Measurements from ENCODE around the gene SPATA17.
"Not testable (repeated sequence)": the region's sequence is repeated elsewhere in the genome, so short reads cannot be mapped to it uniquely, and the experiment has no call there.

The SPATA17 gene

GRCh38 chr1:217630711-217631591 is at the start of gene SPATA17, which contains the start of gene GPATCH2:
SPATA17 (plus strand) TSS chr1:217631344; CDS start chr1:217631379, 35 bp downstream.
GPATCH2 (minus strand) TSS chr1:217631090; CDS start chr1:217630971, 119 bp downstream.
- DNase-seq = peak; percentile 71 to 75

GRCh38 chr1:217584286-217584811 is 46.8 kb upstream of the SPATA17 start:
- not testable (repeated sequence) for DNase-seq

- no peak for DNase-seq
Observed at GRCh38 chr1:217585577-217585976, 45.6 kb upstream of the SPATA17 start.

GRCh38 chr1:217586586-217586985 is 44.6 kb upstream of the SPATA17 start:
- no peak for DNase-seq

- no peak for DNase-seq
Observed at GRCh38 chr1:217590598-217590997, 40.5 kb upstream of the SPATA17 start.

- no peak for DNase-seq
Observed at GRCh38 chr1:217599154-217599553, 32.0 kb upstream of the SPATA17 start.

- no peak for DNase-seq
Observed at GRCh38 chr1:217602380-217602779, 28.8 kb upstream of the SPATA17 start.

- DNase-seq = no peak
Observed at GRCh38 chr1:217605390-217605789, 25.8 kb upstream of the SPATA17 start.

GRCh38 chr1:217614200-217614712 is 16.9 kb upstream of the SPATA17 start:
- DNase-seq = no peak

- DNase-seq = no peak
Observed at GRCh38 chr1:217617126-217617525, 14.0 kb upstream of the SPATA17 start.

- no peak for DNase-seq
Observed at GRCh38 chr1:217620814-217621213, 10.3 kb upstream of the SPATA17 start.

- DNase-seq = no peak
Observed at GRCh38 chr1:217622042-217622441, 9.1 kb upstream of the SPATA17 start.

GRCh38 chr1:217626321-217626720 is 4.8 kb upstream of the SPATA17 start:
- DNase-seq = no peak

GRCh38 chr1:217627431-217627830 is 3.7 kb upstream of the SPATA17 start:
- DNase-seq = no peak

- DNase-seq = no peak
Observed at GRCh38 chr1:217642455-217642854, 11.3 kb downstream of the SPATA17 start.

GRCh38 chr1:217647791-217648190 is 16.6 kb downstream of the SPATA17 start:
- DNase-seq = no peak

GRCh38 chr1:217650674-217651073 is 19.5 kb downstream of the SPATA17 start:
- no peak for DNase-seq

GRCh38 chr1:217660353-217661062 is 29.4 kb downstream of the SPATA17 start:
- DNase-seq = no peak

- no peak for DNase-seq
Observed at GRCh38 chr1:217661407-217661806, 30.3 kb downstream of the SPATA17 start.

- no peak for DNase-seq
Observed at GRCh38 chr1:217668351-217668940, 37.3 kb downstream of the SPATA17 start.

- DNase-seq = no peak
Observed at GRCh38 chr1:217673387-217673786, 42.2 kb downstream of the SPATA17 start.

GRCh38 chr1:217674028-217674729 is 43.0 kb downstream of the SPATA17 start:
- no peak for DNase-seq

Measured in stimulated activated CD4-positive, alpha-beta T cell treated with anti-CD3 and anti-CD28 coated beads, Interleukin-2, amount 100 ng/mL, for 24 hours (primary cell).